ENCODE results near the gene STRIP2.
A peak's percentile ranks its signal among the peaks of the same experiment; 100 is the strongest.
"Not testable (repeated sequence)": the region's sequence is repeated elsewhere in the genome, so short reads cannot be mapped to it uniquely, and the experiment has no call there.

Gene STRIP2

GRCh38 chr7:129456421-129456820, 22.2 kb downstream of the STRIP2 start:
- DNase-seq, result no peak

DNA sequence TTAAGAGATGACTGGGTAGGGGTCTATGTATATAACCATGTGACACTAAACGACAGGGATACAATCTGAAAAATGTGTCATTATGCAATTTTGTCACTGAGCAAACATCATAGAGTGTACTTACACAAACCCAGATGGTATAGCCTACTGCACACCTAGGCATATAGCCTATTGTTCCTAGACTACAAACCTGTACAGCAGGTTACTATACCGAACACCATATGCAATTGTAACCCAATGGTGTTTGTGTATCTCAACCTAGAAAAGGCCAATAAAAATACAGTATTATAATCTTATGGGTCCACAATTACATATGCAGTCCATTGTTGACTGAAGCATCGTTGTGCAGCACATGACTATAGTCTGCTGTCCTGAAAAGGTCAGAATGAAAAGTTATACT, 22.9 kb downstream of the STRIP2 start:
- DNase-seq, result peak; percentile 51

DNA sequence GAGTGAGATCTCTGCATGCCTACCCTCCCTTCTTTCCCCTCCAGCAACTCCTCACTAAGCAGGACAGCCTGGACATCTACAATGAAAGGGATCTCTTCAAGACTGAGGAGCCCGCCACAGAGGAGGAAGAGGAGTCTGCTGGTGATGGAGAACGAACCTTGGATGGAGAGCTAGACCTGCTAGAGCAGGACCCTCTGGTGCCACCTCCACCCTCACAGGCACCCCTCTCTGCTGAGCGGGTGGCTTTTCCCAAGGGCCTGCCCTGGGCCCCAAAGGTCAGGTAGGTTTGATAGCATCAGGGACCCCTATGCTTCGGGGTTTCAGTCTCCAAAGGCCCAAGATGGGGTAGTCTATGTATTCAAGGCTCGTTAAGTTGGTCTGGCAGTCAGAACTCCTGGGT, 23.9 kb downstream of the STRIP2 start:
- DNase-seq, result no peak

- DNase-seq, result no peak
Measured at GRCh38 chr7:129461809-129462208, 27.6 kb downstream of the STRIP2 start.

- DNase-seq, result no peak
Measured at GRCh38 chr7:129462420-129462819, 28.2 kb downstream of the STRIP2 start.

- no peak for DNase-seq
Measured at GRCh38 chr7:129464194-129464593, 30.0 kb downstream of the STRIP2 start.

DNA sequence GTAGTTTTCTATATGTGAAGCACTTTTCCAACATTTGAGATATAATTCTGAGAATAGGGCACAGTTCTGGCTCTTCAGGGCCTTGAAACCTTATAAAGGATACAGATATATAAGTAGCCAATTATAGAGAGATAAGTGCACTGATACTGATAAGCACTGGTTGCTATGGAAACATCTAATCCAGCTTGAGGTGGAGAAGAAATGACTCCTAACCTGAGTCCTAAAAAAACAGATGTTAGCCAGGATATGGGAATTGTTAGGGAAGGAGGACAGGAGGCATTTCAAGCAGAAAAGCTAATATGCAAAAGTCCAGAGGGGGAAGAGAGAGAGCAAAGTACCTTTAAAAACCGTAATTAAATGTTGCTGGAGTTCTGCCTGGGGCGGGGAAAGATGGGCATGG, 30.8 kb downstream of the STRIP2 start:
- DNase-seq, result no peak

DNA sequence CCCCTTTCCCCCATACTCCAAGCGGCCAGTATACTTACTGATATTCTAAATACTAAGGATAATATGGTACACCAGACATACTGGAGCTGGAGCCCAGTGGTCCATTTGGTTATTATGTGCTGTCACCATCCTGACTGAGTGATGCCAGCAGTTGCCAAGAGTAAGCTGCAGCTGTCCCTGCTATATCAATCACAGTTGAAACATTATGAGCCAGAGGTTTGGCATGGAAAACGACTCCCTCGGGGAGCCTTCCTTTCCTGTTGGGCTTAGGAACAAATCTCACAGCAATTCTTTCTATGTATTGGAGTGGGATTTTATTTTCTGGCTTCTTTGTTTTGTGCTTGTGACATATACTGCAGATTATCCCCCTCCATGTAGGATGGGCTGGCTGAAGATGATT, 32.6 kb downstream of the STRIP2 start:
- no peak for DNase-seq

DNA sequence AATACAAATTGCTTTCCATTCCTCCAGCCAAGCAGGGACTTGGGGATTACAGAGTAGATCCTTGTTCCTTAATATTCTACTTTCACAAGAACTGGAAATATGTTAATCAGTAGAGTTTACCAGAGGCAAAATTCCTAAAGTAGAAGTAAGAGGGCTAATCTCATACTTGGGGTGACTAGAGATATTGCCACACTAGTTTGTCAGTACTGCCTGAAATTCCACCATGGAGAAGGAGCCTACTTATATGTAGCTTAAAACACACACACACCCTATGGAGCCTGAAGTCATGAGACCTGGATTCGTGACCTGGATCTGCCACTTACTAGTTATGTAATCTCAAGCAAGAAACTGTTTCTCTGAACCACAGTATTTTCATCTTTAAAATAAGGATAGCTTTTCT, 33.9 kb downstream of the STRIP2 start:
- no peak for DNase-seq

- DNase-seq, result no peak
Measured at GRCh38 chr7:129468547-129468946, 34.3 kb downstream of the STRIP2 start.

GRCh38 chr7:129469930-129470329, 35.7 kb downstream of the STRIP2 start:
- no peak for DNase-seq

DNA sequence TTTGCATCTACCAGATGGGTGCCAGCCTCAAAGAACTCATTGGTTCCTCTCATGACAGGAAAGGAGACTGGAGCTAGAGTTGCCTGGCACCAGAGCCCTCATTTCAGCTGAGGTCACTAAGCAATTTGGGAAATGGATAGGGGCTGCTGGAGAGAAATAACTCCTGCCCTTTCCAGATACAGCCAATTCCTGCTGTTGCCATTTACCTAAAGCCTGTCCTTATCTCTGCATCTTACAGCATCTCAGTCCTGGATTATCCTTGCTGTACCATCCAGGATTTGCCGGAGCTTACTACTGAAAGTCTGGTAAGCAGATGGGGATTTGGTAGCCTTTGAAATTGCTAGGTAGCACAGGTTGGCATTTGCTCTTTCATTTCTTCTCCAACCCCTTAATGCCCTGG, 36.2 kb downstream of the STRIP2 start:
- no peak for DNase-seq

DNA sequence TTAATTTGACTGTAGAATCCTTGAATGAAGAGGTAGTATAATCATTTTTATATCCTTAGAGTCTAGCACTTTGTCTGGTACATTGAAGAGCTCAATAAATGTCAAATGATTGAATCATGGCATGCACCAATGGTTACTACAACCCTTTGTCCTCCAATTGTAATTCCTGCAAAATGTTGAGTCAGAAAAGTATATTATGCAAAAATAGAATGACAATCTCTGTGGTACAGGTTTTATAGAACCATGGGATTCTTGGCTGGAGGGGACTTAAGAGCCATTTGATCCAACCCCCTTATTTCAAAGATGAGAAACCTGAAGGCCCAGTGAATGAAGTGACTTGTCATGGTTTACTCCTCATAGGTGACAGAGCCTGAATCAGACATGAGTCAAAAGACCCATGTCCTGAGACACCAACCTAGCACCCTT, 37.2 kb downstream of the STRIP2 start:
- DNase-seq, result no peak

DNA sequence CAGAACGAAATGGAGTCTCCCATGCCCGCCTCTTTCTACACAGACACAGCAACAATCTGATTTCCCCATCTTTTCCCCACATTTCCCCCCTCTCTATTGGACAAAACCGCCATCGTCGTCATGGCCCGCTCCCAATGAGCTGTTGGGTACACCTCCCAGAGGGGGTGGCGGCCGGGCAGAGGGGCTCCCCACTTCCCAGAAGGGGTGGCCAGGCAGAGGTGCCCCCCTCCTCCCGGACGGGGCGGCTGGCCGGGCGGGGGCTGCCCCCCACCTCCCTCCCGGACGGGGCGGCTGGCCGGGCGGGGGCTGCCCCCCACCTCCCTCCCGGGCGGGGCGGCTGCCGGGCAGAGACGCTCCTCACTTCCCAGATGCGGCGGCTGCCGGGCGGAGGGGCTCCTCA, 41.7 kb downstream of the STRIP2 start:
- not testable (repeated sequence) for DNase-seq

GRCh38 chr7:129476398-129476797, 42.2 kb downstream of the STRIP2 start:
- DNase-seq, result not testable (repeated sequence)

DNA sequence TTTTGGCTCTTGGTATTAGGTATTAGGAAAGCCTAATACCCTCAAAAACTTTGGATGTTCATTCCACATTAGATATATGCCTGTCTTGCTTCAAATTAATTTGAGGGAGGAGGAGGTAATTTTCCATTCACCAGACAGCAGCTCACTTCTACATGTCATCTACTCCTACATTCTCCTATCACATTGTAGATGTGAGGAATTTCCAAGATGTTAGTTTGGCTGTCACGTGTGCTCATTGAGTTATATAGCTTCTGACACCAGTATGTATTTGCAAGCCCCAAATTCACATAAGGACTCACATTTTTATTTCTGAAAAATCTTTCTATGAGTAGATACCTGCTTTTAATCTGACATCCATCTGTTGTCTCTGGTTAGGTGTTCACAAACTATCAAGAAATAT, 45.6 kb downstream of the STRIP2 start:
- DNase-seq, result no peak

- no peak for DNase-seq
Measured at GRCh38 chr7:129480674-129481363, 46.6 kb downstream of the STRIP2 start.

DNA sequence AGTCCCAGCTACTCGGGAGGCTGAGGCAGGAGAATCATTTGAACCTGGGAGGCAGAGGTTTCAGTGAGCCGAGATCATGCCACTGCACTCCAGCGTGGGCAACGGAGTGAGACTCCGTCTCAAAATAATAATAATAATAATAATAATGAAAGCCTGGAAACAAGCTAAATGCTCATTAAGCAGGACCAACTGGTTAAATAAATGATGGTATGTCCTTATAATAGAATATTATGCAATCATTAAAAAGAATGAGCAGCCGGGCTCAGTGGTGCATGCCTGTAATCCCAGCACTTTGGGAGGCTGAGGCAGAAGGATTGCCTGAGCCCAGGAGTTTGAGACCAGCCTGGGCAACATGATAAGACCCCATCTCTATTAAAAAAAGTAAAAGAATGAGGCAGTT, 47.1 kb downstream of the STRIP2 start:
- not testable (repeated sequence) for DNase-seq

DNA sequence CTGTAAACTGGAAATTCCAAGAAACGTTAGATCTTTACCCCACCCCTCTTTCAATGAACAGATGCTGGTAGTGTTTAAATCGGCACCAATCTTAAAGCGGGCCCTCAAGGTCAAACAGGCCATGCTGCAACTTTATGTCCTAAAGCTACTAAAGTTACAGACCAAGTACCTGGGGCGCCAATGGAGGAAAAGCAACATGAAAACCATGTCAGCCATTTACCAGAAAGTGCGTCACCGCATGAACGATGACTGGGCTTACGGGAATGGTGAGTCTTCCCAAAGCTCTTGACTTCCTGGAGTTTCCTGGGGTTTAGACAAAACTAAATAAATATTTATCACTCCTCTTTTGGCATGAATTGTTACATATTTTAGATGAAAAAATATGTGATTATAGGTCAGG, 48.5 kb downstream of the STRIP2 start:
- no peak for DNase-seq

- no peak for DNase-seq
Measured at GRCh38 chr7:129489491-129489890, 55.3 kb downstream of the STRIP2 start.

DNA sequence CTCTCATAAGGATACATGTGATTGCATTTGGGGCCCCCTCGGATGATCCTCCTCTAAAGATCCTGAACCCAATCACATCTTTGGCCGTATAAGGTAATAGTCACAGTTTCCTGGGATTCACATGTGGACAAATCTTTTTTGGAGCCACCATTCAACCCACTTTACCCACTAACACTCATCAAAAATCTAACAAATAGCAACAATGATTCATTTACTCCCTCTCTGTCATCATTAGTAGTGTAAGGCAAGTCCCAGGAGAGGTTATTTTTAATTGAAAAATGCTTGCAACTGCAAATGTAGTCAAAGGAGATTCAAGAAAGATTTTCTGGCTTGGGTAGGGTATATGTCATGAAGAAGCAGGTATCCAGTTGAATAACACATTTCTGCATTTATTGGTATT, 58.2 kb downstream of the STRIP2 start:
- DNase-seq, result no peak

GRCh38 chr7:129493555-129493954, 59.3 kb downstream of the STRIP2 start:
- peak; percentile 12 for DNase-seq

DNA sequence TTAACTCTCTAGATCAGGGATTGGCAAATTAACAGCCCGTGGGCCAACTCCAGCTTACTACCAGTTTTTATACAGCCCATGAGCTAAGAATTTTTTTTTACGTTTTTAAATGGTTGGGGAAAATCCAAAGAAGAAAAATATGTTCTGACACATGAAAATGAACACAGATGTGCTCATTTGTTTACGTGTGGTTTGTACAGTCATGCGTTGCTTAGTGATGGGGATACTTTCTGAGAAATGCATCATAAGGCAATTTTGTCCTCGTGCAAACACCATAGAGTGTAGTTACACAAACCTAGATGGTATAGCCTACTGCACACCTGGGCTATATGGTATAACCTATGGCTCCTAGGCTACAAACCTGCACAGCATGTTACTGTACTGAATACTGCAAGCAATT, 59.8 kb downstream of the STRIP2 start:
- DNase-seq, result peak; percentile 50

DNA sequence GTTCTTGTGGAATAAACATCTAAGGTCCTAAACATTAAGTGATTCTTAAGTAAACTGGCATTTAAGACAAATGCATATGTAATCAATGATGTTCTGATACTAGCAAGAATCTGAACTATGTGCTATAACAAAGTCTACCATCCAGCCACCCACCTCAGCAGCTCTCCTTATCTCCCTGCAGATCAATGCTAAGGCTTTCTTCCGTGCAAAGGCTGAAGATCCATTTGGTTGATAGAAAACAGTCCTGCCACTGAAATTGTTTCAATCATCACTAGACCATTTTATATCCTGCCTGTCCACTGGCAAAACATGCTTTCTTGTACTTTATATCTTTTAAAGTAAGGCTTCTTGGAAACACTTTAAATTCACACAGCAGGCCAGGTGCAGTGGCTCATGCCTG, 61.8 kb downstream of the STRIP2 start:
- no peak for DNase-seq

DNA sequence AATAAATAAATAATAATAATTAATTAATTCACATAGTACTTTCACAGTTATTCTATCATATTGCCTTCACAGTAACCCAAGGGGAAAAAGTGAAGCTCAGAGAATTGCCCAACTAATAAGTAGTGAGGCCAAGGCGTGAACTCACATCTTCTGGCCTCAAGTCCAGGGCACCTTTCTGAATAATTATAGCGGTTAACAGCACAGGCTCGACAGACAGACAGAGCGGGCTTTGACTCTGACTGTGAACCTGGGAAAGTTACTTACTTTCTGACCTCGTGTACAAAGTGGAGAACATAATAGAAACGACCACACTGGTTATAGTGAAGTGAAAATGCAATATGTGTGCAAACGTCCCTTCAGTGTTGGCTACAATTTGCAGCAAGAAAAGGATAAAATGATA, 62.4 kb downstream of the STRIP2 start:
- DNase-seq, result no peak

GRCh38 chr7:129497156-129497555, 62.9 kb downstream of the STRIP2 start:
- DNase-seq, result no peak

Measured in DMS53 (cell line).